ENCODE data around the gene VN1R5.
"Not testable (repeated sequence)": the region's sequence is repeated elsewhere in the genome, so short reads cannot be mapped to it uniquely, and the experiment has no call there.

The VN1R5 gene

DNA sequence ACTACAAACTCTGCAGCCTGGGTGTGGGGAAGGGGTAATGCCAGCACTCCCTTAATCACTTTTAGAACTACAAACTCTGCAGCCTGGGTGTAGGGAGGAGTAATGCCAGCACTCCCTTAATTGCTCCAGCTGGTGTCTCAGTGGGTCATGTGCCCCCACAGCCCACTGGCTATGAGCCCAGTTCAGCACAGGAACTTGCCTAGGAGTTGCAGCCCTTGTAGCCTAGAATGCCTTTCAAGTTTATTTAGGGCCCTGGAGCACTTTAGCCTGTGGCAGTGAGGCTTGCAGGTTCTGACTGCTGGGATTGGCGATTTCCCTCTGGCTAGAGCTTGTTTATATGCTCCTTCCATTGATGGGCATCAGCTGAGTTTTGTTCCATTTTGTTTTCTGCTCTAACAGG lies 17.1 kb downstream of the VN1R5 start:
- no peak for DNase-seq (ENCODE audit: low read depth)

DNA sequence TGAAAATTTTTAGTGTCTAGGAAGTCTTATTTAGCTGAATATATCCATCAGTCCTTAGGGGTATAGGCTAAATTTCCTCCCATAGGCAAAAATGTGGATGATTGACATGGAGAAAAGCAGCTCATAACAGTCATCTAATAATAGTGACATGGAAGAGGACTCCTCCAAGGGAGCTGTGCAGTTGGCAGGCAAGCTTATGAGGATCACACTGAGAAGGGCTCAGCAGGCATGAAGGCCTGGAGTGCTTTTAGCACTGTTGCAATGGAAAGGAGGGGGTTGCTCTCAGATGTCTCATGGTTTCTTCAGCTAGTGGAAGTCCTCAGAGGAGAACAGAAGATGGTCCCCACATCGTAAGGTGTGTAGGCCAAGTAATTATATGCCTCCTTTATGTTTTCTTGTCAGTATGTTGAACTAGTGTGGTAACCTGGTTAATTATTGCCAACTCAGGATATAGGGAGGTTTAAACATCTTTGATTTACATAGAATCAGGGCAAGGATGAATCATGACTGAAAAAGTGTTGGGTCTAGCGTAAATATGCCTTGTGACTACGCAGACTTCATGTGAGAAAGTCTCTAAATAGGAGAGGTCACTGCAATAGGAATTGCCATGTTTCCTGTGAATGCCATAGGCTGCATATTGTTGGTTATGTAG lies 18.9 kb downstream of the VN1R5 start:
- no peak for DNase-seq (ENCODE audit: low read depth)

DNA sequence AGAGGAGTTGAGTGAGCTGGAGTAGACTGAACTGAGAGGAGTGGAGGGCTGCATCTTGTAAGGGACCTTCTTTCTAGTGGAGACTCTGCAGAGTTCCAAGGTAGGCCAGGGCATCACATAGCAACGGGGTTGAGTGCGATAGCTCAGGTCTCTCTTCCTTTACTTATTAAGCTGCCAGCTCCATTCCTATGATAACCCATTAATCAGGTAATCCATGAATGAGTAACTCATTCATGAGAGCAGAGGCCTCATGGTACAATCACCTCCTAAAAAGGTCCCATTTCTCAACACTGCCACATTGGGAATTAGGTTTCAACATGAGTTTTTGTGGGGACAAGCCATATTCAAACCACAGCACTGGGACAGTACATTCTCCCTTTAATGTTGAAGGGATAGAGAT lies 21.3 kb downstream of the VN1R5 start:
- no peak for DNase-seq (ENCODE audit: low read depth)

DNA sequence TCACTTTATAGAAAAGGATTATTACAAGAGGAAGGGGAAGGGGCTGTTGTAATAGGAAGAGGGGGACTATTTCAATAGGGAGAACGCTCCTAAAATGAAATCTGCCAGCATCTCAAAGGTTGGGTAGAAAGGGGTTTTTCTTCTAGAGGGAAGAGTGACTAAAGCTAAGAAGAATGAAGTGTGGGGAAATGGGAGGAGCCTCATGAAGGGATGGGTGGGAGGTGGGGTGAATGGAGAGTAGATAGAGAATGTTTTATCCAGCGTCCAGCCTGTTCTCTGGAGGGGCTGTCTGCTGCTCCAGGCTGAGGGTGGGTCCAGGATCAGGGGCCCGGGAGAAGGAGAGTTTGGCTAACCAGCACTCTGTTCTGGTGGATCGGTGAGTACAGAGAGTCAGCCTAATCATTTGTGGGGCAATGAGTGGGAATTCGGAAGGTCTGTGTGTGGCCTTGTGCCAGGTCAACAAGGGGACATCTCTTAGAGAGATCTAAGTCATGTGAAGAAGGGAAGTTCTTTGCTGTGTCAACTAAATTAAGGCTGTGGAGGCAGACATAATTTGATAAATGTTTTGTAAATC lies 25.2 kb downstream of the VN1R5 start:
- DNase-seq (ENCODE audit: low read depth): no peak

DNA sequence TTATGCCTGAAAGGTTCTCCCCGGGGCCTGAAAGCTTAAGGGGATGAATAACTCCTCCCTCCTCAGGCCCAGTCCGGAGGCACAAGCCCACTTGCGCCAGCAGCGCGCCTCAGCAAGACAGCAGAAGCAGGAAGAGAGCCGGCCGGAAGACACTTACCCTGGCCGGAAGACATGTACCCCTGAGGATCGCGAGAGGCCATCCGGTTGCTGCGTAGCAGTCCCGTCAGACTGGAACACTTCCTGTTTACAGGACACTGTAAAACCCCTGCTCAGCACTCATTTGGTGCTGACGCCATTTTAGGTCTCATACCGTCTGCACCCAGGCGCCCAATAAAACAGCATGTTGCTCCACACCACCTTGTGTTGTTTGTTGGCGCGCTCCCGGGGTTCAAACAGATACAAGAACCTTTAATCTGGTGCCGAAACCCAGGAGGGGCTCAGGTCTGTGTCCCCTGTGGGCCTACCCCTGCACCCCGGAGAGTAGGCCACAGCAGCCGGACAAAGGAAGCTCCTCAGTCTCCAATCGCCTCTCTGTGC lies 30.3 kb downstream of the VN1R5 start:
- DNase-seq (ENCODE audit: low read depth): no peak

- no peak for DNase-seq (ENCODE audit: low read depth)
Measured at GRCh38 chr1:247287460-247287859, 31.6 kb downstream of the VN1R5 start.

DNA sequence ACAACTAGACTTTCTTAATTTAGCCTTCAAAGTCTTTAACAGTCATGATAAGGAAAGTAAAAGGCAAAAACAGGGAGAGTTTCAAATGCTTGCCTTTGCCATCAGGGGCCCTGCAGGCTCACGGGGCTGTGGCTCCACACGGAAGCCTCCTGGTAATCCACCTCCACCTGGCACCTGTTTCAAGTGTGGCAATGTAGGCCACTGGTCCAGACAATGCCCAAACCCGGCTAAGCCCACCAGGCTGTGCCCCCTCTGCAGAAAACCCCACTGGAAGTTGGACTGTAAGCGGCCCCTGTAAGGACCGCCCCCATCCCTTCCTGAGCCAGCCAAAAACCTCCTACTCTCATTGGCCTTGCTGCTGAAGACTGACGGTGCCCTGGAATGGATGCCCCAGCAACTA lies 32.5 kb downstream of the VN1R5 start:
- DNase-seq (ENCODE audit: low read depth): no peak

DNA sequence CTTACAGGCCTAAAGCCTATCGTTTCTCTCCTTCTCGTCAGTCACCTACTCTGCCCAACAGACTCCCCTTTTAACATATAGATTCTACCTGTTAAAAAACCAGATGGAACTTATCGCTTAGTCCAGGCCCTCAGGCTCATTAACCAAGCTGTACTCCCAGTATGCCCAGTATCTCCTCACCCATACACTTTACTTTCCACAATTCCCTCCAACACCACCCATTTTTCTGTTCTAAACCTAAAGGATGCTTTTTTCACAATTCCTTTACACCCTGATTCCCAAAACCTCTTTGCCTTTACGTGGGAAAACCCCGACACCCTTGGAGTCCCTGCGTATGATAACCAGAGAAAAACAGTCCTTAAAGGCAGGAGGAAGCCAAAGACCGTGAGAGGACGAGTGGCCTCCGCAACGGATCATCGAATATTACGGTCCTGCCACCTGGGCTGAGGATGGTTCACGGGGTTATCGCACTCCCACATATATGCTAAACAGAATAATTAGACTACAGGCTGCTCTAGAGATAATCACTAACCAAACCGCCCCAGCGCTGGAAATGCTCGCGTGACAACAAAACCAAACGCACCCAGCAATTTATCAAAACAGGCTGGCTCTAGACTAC lies 33.5 kb downstream of the VN1R5 start:
- not testable (repeated sequence) for DNase-seq (ENCODE audit: low read depth)

GRCh38 chr1:247290576-247290975 lies 34.7 kb downstream of the VN1R5 start:
- no peak for DNase-seq (ENCODE audit: low read depth)

GRCh38 chr1:247291161-247291560 lies 35.3 kb downstream of the VN1R5 start:
- DNase-seq (ENCODE audit: low read depth): no peak

- DNase-seq (ENCODE audit: low read depth): no peak
Measured at GRCh38 chr1:247291833-247292561, 36.1 kb downstream of the VN1R5 start.

GRCh38 chr1:247293047-247293446 lies 37.2 kb downstream of the VN1R5 start:
- DNase-seq (ENCODE audit: low read depth): no peak

DNA sequence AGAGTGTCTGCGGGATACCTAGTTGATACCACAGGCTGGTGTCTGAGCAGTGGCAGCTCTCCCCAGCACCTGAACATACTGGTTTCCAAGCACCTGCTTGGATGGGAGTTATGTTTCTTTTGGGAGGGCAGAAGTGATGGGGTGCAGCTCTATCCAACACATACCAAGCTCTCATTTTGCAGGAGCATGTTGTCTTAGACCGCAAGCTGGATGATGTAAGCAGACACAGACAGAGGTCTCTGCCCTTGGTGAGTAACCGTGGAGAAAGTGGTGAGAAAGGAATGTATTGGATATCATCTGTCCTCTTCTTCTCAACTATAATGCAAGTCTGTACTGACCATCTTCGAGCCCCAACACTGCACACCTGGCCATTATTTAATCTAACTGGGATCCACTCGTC lies 38.4 kb downstream of the VN1R5 start:
- peak; percentile 3 for DNase-seq (ENCODE audit: low read depth)

- DNase-seq (ENCODE audit: low read depth): no peak
Measured at GRCh38 chr1:247295274-247295684, 39.4 kb downstream of the VN1R5 start.

DNA sequence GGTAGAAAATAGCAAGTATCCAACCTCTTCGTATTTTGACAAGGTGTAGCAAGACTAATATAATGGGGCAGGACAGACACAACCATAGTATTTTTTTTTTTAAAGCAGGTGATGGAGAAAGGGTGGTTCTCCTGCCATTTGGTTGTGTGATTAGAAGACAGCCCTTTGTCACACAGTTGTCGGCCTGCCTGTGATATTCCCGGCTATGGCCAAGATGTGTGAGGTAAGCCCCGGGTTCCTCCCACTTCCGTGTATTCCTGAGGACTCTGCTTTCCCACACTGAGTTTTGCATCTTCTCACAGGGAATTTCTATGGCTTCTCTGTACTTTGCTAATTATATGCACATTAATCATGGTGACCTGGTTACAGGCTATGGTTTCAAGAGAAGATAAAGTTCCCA lies 39.9 kb downstream of the VN1R5 start:
- no peak for DNase-seq (ENCODE audit: low read depth)

DNA sequence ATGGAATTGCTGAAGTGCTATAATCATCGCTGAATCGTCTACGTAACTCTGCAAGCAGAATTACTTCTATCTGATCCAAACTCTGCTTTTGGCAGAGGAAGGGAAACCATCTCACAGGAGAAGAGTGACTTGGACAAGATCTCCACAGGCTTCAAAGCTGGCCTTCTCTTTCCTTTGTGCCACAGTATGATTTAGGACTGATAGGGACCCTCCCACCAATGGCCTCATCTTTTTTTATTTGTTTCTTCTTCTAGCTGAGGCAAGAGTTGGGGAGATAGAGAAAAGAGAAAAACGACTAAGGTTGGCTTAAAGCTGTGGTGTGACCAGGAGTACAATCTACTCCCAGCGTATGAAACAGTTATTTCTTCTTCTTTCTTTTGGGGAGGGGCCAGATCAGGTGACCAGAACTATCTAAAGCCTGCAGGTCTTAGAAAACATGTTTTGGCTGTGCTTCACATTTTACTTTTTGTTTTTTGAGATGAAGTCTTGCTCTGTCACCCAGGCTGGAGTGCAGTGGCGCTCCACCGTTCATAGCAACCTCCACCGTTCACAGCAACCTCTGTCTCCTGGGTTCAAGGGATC lies 40.8 kb downstream of the VN1R5 start:
- no peak for DNase-seq (ENCODE audit: low read depth)

DNA sequence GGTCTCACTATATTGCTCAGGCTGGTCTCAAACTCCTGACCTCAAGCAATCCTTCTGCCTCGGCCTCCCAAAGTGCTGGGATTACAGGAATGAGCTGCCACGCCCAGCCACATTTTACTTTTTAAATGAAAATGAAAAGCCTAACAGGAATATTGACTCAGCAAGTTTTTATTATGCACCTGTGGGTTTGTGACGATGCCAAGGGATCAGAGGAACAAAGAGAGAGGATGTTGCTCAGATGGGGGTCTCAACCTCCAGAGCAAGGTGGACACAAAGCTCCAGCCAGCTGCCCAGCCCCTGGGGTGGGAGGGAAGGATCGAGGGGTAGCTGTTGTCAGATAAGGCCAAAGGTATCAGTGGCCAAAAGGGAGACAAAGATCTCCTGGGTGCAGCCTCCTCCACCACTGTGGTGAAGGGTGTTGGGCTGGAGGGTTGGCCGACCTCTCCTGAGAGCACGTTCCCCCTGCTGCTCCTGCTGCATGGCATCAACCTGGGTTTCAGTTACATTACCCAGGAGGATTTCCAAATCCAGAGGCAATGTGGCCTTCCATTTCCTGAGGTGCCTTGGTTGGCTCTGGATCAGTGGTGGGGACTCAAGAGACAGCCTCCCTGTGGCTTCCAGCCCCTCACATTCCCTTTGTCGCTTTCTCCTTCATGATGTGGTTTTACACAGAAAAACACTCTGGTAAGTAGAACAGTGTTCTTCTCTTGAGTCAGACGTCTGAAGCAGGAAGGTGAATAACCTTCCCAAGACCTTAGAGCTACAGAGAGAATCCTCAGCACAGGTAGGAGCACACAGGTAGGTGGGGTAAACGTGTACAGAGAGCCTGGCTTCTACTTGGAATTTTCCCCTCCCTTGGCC lies 41.6 kb downstream of the VN1R5 start:
- DNase-seq (ENCODE audit: low read depth): no peak

DNA sequence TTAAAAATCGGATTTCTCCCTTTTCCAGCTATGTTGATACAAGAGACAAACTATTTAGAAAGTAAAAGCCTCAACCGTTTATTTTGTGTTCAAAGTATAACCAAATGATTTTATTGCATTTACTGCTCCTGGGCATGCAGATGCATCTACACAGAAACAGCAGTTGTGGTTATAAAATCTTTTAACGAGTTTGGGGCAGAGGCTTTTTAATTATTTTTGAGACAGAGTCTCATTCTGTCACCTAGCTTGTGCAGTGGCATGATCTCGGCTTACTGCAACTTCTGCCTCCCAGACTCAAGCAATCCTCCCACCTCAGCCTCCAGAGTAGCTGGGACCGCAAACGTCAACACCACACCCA lies 42.2 kb downstream of the VN1R5 start:
- DNase-seq (ENCODE audit: low read depth): no peak

GRCh38 chr1:247298701-247299100 lies 42.8 kb downstream of the VN1R5 start:
- DNase-seq (ENCODE audit: low read depth): no peak

DNA sequence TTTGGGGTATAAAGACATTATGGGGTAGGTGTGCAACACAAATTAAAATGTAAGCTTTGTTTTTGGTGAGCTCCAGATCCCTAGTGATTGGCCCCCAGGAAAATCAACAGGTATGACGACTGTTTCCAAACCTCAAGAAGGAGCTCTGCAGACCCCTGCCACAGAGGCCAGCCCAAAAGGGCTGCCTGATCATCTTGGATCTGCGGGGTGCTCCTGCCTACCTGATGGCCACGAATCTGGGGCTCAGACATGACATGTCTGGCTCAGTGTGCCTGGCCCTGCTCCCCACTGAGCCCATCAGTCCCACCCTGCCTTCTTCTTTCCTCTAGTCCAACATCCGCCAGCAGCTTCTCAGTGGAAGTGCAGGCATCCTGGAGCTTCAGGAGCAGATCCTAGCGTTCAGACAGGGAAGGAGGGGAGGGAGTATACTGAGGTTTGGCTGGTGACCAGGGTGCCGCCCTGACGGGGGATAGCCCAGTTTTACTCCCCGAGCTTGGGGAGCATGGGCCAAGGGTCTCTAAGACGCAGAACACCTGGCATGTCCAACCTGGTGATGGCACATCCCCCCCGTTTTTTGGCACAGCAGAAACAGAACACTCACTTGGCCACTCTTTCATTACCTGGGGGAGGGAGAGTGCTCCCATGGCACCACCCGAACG lies 44.0 kb downstream of the VN1R5 start:
- DNase-seq (ENCODE audit: low read depth): no peak

All from GM04503 (cell line).